ENCODE data around the gene REEP3.

DNA sequence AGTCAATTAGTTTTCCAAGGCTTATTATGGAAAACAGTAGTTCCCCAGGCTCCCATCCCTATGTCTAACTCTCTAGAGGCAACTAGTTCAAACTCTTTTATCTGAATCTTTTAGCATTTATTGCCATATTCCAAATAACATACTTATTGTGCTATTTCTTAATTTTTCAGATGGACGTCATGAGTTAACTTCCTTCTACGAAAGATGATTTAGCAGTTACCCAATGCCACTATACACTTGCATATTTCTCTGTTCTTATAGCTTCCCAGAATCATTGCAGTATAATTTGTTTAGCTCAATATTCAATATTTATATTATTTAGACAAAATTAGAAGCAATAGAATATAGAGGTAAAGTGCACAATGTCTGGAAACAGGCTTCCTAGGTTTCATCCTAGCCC, 52.8 kb downstream of the REEP3 start:
- TF ChIP-seq, protein P1, sequence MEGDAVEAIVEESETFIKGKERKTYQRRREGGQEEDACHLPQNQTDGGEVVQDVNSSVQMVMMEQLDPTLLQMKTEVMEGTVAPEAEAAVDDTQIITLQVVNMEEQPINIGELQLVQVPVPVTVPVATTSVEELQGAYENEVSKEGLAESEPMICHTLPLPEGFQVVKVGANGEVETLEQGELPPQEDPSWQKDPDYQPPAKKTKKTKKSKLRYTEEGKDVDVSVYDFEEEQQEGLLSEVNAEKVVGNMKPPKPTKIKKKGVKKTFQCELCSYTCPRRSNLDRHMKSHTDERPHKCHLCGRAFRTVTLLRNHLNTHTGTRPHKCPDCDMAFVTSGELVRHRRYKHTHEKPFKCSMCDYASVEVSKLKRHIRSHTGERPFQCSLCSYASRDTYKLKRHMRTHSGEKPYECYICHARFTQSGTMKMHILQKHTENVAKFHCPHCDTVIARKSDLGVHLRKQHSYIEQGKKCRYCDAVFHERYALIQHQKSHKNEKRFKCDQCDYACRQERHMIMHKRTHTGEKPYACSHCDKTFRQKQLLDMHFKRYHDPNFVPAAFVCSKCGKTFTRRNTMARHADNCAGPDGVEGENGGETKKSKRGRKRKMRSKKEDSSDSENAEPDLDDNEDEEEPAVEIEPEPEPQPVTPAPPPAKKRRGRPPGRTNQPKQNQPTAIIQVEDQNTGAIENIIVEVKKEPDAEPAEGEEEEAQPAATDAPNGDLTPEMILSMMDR (IDR thresholded peaks at IDR 0.05): no peak
- TF ChIP-seq EZH2 (IDR thresholded peaks at IDR 0.05; ENCODE audit: borderline replicate concordance, insufficient read depth, low read depth, low read length, poor library complexity, severe bottlenecking): no peak

Data from B cell (primary cell).